GM12892 (cell line): ENCODE results near the gene MYO3B.

Experiments
- POLR2A ChIP-seq: IDR thresholded peaks from 2 replicates; pipeline ENCODE4 v1.6.1; 2011; ENCODE audit warnings: low read depth, low read length, control low read depth
- POLR2AphosphoS5 ChIP-seq: IDR thresholded peaks from 2 replicates; pipeline ENCODE4 v1.6.1; 2011; ENCODE audit warnings: low read depth, low read length, control low read depth
- TAF1 ChIP-seq: IDR thresholded peaks from 2 replicates; pipeline ENCODE4 v1.6.1; 2011; ENCODE audit warnings: low read depth, mild to moderate bottlenecking, control low read depth, low read length, borderline replicate concordance

- TF ChIP-seq TAF1 (no peak), POLR2A (no peak), POLR2AphosphoS5 (no peak)
These were observed 22.8 kb upstream of the MYO3B start for GRCh38 chr2:170155022-170155722.
